ENCODE data around the gene NKAIN2.
"Not testable (repeated sequence)": the region's sequence is repeated elsewhere in the genome, so short reads cannot be mapped to it uniquely, and the experiment has no call there.

Gene NKAIN2

GRCh38 chr6:124703541-124703940, 899.9 kb downstream of the NKAIN2 start:
- H3K27me3 ChIP-seq = no peaks in the 10 kb centered on the region
- no peaks in the 10 kb centered on the region for H3K9me3 ChIP-seq
- no peaks in the 10 kb centered on the region for H3K36me3 ChIP-seq
- no peaks in the 10 kb centered on the region for H3K4me1 ChIP-seq
- no peak for TF ChIP-seq CTCF (IDR thresholded peaks at IDR 0.05; ENCODE audit: low read depth, low read length)
- DNase-seq = no peak
- H3K4me3 ChIP-seq (ENCODE audit: low read depth, low read length) = no peak overlapping the region

GRCh38 chr6:124712532-124712931, 908.9 kb downstream of the NKAIN2 start:
- H3K27me3 ChIP-seq; H3K36me3 ChIP-seq; H3K4me1 ChIP-seq; DNase-seq; H3K9me3 ChIP-seq; H3K4me3 ChIP-seq (ENCODE audit: low read depth, low read length): not testable (repeated sequence)

- H3K27me3 ChIP-seq = no peaks in the 10 kb centered on the region
- no peak for TF ChIP-seq CTCF (IDR thresholded peaks at IDR 0.05; ENCODE audit: low read depth, low read length)
- H3K36me3 ChIP-seq = no peaks in the 10 kb centered on the region
- no peak overlapping the region for H3K4me3 ChIP-seq (ENCODE audit: low read depth, low read length)
- H3K9me3 ChIP-seq = no peaks in the 10 kb centered on the region; the same call in 1 of the 2 replicates
- no peaks in the 10 kb centered on the region for H3K4me1 ChIP-seq
- no peak for DNase-seq
Measured at GRCh38 chr6:124714728-124715127, 911.1 kb downstream of the NKAIN2 start.

GRCh38 chr6:124719913-124720312, 916.2 kb downstream of the NKAIN2 start:
- Histone ChIP-seq H3K4me3 (ENCODE audit: low read depth, low read length) (no peak overlapping the region), H3K9me3 (no peaks in the 10 kb centered on the region; the same call in 1 of the 2 replicates), H3K36me3 (no peaks in the 10 kb centered on the region), H3K27me3 (no peaks in the 10 kb centered on the region), H3K4me1 (no peaks in the 10 kb centered on the region)
- TF ChIP-seq CTCF (IDR thresholded peaks at IDR 0.05; ENCODE audit: low read depth, low read length) = no peak
- DNase-seq = no peak

GRCh38 chr6:124721331-124721730, 917.7 kb downstream of the NKAIN2 start:
- no peak overlapping the region for H3K4me3 ChIP-seq (ENCODE audit: low read depth, low read length)
- TF ChIP-seq CTCF (IDR thresholded peaks at IDR 0.05; ENCODE audit: low read depth, low read length) = no peak
- H3K4me1 ChIP-seq = no peaks in the 10 kb centered on the region
- H3K36me3 ChIP-seq = no peaks in the 10 kb centered on the region
- H3K27me3 ChIP-seq = no peaks in the 10 kb centered on the region
- H3K9me3 ChIP-seq = no peaks in the 10 kb centered on the region
- DNase-seq = no peak

- no peaks in the 10 kb centered on the region for H3K27me3 ChIP-seq
- no peak for DNase-seq
- no peak overlapping the region for H3K4me3 ChIP-seq (ENCODE audit: low read depth, low read length)
- H3K36me3 ChIP-seq = no peaks in the 10 kb centered on the region
- TF ChIP-seq CTCF (IDR thresholded peaks at IDR 0.05; ENCODE audit: low read depth, low read length) = no peak
- H3K4me1 ChIP-seq = no peaks in the 10 kb centered on the region
- H3K9me3 ChIP-seq = no peaks in the 10 kb centered on the region
Measured at GRCh38 chr6:124722141-124722878, 918.6 kb downstream of the NKAIN2 start.
